GM21737 (cell line): ENCODE data around the gene FAM3A.

Experiments
- ATAC-seq: cut with Tn5 transposase; IDR thresholded peaks from one replicate; pipeline ENCODE4 v1.9.1; 2021; ENCODE audit warnings: mild to moderate bottlenecking, moderate library complexity; ENCODE audit not compliant: unreplicated experiment

The FAM3A gene

GRCh38 chrX:154534526-154535322, 18.7 kb upstream of the FAM3A start:
- ATAC-seq = peak; percentile 76

GRCh38 chrX:154532690-154533089, 16.7 kb upstream of the FAM3A start:
- no peak for ATAC-seq

GRCh38 chrX:154531626-154532025, 15.6 kb upstream of the FAM3A start:
- ATAC-seq = no peak

- no peak for ATAC-seq
These were observed 14.3 kb upstream of the FAM3A start for GRCh38 chrX:154530286-154530685.

GRCh38 chrX:154529206-154529612, 13.2 kb upstream of the FAM3A start:
- no peak for ATAC-seq

- ATAC-seq = peak; percentile 72
These were observed 11.1 kb upstream of the FAM3A start for GRCh38 chrX:154526901-154527675.

GRCh38 chrX:154525606-154526490, 9.8 kb upstream of the FAM3A start:
- ATAC-seq = no peak

GRCh38 chrX:154519389-154519788, 3.4 kb upstream of the FAM3A start:
- ATAC-seq = no peak

- no peak for ATAC-seq
These were observed 1.2 kb upstream of the FAM3A start for GRCh38 chrX:154517101-154517781.

GRCh38 chrX:154516656-154517100, 646 bp upstream of the FAM3A start:
- ATAC-seq = no peak

GRCh38 chrX:154515090-154515965, 704 bp downstream of the FAM3A start:
- no peak for ATAC-seq

GRCh38 chrX:154513716-154514115, 2.3 kb downstream of the FAM3A start:
- no peak for ATAC-seq

- no peak for ATAC-seq
These were observed 3.0 kb downstream of the FAM3A start for GRCh38 chrX:154512879-154513553.

- no peak for ATAC-seq
These were observed 4.3 kb downstream of the FAM3A start for GRCh38 chrX:154511761-154512160.

- ATAC-seq = no peak
These were observed 6.6 kb downstream of the FAM3A start for GRCh38 chrX:154509455-154509854.

- no peak for ATAC-seq
These were observed 7.7 kb downstream of the FAM3A start for GRCh38 chrX:154508384-154508745.

- no peak for ATAC-seq
These were observed 8.2 kb downstream of the FAM3A start for GRCh38 chrX:154507673-154508383.
